HFF-Myc (cell line): ENCODE results near the gene ADAR.
"Not testable (repeated sequence)": the region's sequence is repeated elsewhere in the genome, so short reads cannot be mapped to it uniquely, and the experiment has no call there.

Source experiments
- DNase-seq: peaks from one replicate; pipeline ENCODE4 v3.0.0-alpha.2; 2011; ENCODE audit warnings: low read depth; ENCODE audit errors: extremely low read depth
- H3K4me3 ChIP-seq: replicated peaks from 2 replicates; pipeline ENCODE4 v1.5.1; 2011; ENCODE audit warnings: low read depth, mild to moderate bottlenecking, control low read depth, low read length
- TF ChIP-seq, protein P1 (sequence below): IDR thresholded peaks from 2 replicates; pipeline ENCODE4 v1.5.1; 2012; ENCODE audit warnings: mild to moderate bottlenecking, low read depth, low read length, control low read depth; ENCODE audit errors: missing control alignments

ADAR gene

DNA sequence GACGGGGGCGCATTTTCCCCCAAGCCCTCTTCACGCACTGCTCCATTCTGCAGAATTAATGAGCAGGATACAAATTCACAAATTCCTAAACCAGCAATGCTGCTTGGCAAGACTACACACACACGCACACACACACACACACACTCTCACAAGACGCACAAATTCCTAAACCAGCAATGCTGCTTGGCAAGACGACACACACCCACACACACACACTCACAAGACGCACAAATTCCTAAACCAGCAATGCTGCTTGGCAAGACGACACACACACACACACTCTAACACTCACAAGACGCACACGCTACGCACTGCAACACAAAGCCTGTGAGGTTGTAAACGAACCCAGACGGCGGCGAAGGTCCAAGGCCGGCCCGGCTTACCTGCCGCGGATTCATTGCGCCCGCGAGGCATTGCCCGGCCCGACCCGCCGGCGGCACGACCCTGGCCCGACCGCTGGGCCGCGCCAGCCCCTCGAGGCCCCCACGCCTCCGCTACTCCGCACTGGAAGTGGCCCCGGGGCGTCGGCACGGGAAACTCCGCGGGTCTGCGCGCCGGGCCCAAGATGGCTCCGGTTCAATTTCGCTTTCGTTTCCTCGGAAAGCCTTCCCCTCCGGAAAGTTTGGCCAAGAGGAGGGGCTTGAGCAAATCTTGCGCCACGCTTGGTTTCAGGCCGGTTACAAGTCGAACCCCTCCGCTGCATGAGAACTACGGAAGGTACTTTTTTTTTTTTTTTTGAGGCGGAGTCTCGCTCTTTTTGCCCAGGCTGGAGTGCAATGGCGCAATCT lies at the start of gene ADAR:
Gene ADAR, minus strand, starts transcription at position 578 of the 788 bp plus-strand sequence. Its CDS starts 180 bp downstream, at position 398.
- peak; percentile 85 for DNase-seq
- TF ChIP-seq, protein P1, sequence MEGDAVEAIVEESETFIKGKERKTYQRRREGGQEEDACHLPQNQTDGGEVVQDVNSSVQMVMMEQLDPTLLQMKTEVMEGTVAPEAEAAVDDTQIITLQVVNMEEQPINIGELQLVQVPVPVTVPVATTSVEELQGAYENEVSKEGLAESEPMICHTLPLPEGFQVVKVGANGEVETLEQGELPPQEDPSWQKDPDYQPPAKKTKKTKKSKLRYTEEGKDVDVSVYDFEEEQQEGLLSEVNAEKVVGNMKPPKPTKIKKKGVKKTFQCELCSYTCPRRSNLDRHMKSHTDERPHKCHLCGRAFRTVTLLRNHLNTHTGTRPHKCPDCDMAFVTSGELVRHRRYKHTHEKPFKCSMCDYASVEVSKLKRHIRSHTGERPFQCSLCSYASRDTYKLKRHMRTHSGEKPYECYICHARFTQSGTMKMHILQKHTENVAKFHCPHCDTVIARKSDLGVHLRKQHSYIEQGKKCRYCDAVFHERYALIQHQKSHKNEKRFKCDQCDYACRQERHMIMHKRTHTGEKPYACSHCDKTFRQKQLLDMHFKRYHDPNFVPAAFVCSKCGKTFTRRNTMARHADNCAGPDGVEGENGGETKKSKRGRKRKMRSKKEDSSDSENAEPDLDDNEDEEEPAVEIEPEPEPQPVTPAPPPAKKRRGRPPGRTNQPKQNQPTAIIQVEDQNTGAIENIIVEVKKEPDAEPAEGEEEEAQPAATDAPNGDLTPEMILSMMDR: no peak
- peak within 1 kb of the TSS; percentile 74 for H3K4me3 ChIP-seq

GRCh38 chr1:154657556-154657955 lies 49.6 kb upstream of the ADAR start:
- TF ChIP-seq, protein P1: no peak
- H3K4me3 ChIP-seq: no peak overlapping the region
- DNase-seq: no peak

GRCh38 chr1:154652893-154653292 lies 44.9 kb upstream of the ADAR start:
- TF ChIP-seq, protein P1: no peak
- no peak for DNase-seq
- no peak overlapping the region for H3K4me3 ChIP-seq

DNA sequence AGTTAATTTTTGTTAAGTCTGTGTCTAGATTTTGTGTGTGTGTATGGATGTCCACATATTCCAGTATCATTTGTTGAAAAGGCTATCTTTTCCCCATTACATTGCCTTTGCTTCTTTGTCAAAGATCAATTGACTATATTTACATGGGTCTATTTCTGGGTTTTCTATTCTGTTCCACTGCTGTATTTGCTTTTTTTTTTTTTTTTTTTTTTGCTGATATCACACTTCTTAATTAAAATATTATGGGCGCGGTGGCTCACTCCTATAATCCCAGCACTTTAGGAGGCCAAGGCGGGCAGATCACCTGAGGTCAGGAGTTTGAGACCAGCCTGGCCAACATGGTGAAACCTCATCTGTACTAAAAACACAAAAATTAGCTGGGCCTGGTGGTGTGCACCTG lies 36.7 kb upstream of the ADAR start:
- H3K4me3 ChIP-seq, DNase-seq: not testable (repeated sequence)

GRCh38 chr1:154641534-154641933 lies 33.5 kb upstream of the ADAR start:
- no peak for DNase-seq
- TF ChIP-seq, protein P1: no peak
- H3K4me3 ChIP-seq: no peak overlapping the region

GRCh38 chr1:154639876-154640275 lies 31.9 kb upstream of the ADAR start:
- DNase-seq: no peak
- TF ChIP-seq, protein P1: no peak

DNA sequence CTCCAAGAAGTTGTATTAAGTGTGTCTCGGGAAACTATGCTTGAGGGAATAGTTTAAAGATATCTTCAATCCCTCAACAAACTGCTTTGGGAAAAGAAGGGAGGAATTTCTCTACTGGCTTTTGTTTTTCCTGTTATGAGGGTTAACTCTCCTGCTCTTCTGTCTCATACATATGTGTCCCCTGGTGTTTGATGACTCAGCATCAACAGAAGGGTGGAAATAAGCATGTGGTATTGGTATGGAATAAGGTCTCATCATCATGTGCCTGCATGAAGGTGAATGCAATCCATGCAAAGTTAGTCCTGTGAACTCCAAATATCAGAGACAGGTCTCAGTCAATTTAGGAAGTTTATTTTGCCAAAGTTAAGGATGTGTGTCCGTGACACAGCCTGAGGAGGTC lies 27.2 kb upstream of the ADAR start:
- H3K4me3 ChIP-seq: no peak overlapping the region
- no peak for DNase-seq
- TF ChIP-seq, protein P1: no peak

More at GRCh38 chr1:154639876-154640275, 31.9 kb upstream of the ADAR start:
- no peak overlapping the region for H3K4me3 ChIP-seq
